Bronchial epithelial cell (primary cell): Measurements from ENCODE around the gene KRTAP4-16. TPM values are rescaled to one million over a fixed set of nuclear protein-coding genes. Genes with fewer than 3 reads are reported as not detected.

ENCODE experiments used
- DNase-seq: peaks from one replicate; pipeline ENCODE4 v3.0.0-alpha.2; 2010; ENCODE audit warnings: low read depth
- FAIRE-seq: peaks from 2 replicates; lab custom pipeline; 2011; peaks lifted over from hg19 to GRCh38; lab: Jason Lieb, UNC
- H3K27me3 ChIP-seq: 2 replicates; pipeline ENCODE4 v1.5.1; 2011; ENCODE audit warnings: low read length; ENCODE audit not compliant: control insufficient read depth, insufficient read depth
- H3K36me3 ChIP-seq: 2 replicates; pipeline ENCODE4 v1.5.1; 2011; ENCODE audit warnings: low read length; ENCODE audit not compliant: control insufficient read depth, insufficient read depth
- H3K4me3 ChIP-seq: 2 replicates; pipeline ENCODE4 v1.5.1; 2011; ENCODE audit warnings: mild to moderate bottlenecking, low read depth, low read length, control low read depth
- CTCF ChIP-seq: IDR thresholded peaks from 2 replicates; pipeline ENCODE4 v1.5.1; 2011; ENCODE audit warnings: mild to moderate bottlenecking, moderate library complexity, low read length, control low read depth, inconsistent platforms; ENCODE audit not compliant: insufficient read depth, severe bottlenecking
- total RNA-seq: library from RNA; depleted of rRNA; stranded (reverse); fragments of >200 nt; gene quantifications from 2 replicates; pipeline ENCODE4 v1.2.1, GENCODE V29; 2014

KRTAP4-16 gene
- total RNA-seq, 1 donor from 2014 or later = not detected

GRCh38 chr17:41082626-41083025 is 19.4 kb downstream of the KRTAP4-16 start:
- FAIRE-seq = no peak
- no peak for TF ChIP-seq CTCF
- H3K4me3 ChIP-seq = no peak overlapping the region

GRCh38 chr17:41076788-41077187 is 25.2 kb downstream of the KRTAP4-16 start:
- no peaks in the 10 kb centered on the region for H3K36me3 ChIP-seq
- no peak for TF ChIP-seq CTCF
- FAIRE-seq (no peak), DNase-seq (no peak)
- no peaks in the 10 kb centered on the region for H3K27me3 ChIP-seq
- no peak overlapping the region for H3K4me3 ChIP-seq

More at GRCh38 chr17:41082626-41083025, 19.4 kb downstream of the KRTAP4-16 start:
- no peaks in the 10 kb centered on the region for H3K27me3 ChIP-seq
- no peaks in the 10 kb centered on the region for H3K36me3 ChIP-seq
- peak; percentile 94 for DNase-seq

- Histone ChIP-seq H3K4me3 (no peak overlapping the region), H3K27me3 (no peaks in the 10 kb centered on the region), H3K36me3 (no peaks in the 10 kb centered on the region)
- no peak for DNase-seq
- TF ChIP-seq CTCF = no peak
- FAIRE-seq = peak; percentile 36
Observed at GRCh38 chr17:41073676-41074075, 28.3 kb downstream of the KRTAP4-16 start.

GRCh38 chr17:41071606-41072360 is 30.2 kb downstream of the KRTAP4-16 start:
- no peak for TF ChIP-seq CTCF
- Histone ChIP-seq H3K27me3 (no peaks in the 10 kb centered on the region), H3K36me3 (no peaks in the 10 kb centered on the region), H3K4me3 (no peak overlapping the region)
- FAIRE-seq = peak; percentile 50
- DNase-seq = no peak

GRCh38 chr17:41069031-41069430 is 33.0 kb downstream of the KRTAP4-16 start:
- Histone ChIP-seq H3K4me3 (no peak overlapping the region), H3K36me3 (no peaks in the 10 kb centered on the region), H3K27me3 (no peaks in the 10 kb centered on the region)
- FAIRE-seq (no peak), DNase-seq (no peak)
- no peak for TF ChIP-seq CTCF
